GM21390 (cell line): Measurements from ENCODE around the gene SERPINA5.
"Not testable (repeated sequence)": the region's sequence is repeated elsewhere in the genome, so short reads cannot be mapped to it uniquely, and the experiment has no call there.

Experiments
- ATAC-seq: cut with Tn5 transposase; IDR thresholded peaks from one replicate; pipeline ENCODE4 v1.9.1; 2021; ENCODE audit not compliant: unreplicated experiment

SERPINA5 gene

DNA sequence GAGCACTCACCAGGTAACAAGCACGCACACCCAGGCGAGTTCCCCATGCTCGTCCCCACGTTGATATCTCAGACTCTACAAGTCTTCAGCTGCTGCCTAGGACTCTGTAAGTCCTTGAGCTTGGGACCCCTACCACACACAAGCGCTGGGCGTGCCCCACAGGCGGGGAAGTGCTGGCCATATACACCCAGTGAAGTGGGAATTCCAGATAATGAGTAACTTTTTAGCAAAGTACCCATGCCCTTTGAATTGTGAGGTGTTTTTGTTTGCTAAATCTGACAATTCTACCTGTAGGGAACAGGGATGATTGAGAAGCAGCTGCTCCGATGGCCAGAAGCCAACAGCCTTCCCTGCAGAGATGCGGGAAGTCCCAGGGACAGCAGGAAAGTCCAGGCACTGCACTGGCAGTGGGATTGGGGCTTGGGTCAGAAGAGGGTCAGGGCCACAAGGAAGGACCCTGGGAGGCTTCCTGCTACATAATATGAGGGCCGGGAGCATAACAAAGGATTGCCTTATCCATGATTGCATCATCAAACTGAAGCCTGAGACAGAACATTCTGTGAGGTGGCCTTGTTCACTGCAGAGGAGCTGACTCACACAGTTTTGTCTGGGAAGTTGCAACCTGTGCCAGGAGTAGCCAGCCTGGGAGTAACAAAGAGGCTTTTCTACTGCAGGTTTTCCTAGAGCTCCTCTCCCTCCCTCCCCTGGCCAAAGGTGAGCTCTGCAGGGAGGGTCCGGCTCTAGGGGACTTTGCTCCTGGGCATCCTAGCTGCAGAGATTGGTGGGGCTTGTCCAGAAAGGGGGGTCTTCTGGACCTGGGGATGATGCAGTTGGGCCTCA is 17.8 kb downstream of the SERPINA5 start:
- no peak for ATAC-seq

DNA sequence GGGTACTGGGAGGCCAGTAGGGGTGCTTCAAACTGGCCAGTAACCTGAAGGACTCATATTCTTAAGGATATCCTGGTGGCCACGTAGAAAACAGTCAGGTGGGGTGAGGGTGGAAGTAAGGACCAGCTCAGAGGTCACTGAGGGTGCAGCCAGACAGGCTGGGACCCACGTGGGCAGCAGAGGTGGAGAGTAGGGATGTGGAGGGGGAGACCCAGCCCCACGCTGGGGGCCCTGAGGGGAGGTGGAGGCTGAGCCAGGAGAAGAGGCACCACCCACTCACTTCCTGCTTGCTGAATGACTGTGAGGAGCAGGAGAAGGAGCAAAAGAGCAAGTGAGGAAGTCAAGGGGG is 18.4 kb downstream of the SERPINA5 start:
- ATAC-seq: no peak

DNA sequence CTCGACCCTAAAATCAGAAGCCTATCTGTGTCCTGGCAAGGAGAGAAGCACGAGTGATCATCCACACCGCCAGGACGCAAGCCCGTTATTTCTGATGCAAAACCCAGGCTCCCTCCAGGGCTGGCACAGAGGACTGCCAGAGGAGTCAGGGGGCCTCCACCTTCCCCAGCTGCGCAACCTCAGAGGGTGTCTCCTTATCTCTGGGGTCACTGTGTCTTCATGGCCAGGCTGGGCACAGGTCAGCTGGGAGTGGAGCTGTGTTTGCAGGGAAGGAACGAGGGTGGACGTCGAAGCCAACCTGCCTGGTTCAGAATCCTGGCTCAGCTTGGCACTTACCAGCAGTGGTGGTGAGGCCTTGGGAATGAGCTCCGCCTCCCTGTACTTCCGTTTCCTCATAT is 18.9 kb downstream of the SERPINA5 start:
- no peak for ATAC-seq

DNA sequence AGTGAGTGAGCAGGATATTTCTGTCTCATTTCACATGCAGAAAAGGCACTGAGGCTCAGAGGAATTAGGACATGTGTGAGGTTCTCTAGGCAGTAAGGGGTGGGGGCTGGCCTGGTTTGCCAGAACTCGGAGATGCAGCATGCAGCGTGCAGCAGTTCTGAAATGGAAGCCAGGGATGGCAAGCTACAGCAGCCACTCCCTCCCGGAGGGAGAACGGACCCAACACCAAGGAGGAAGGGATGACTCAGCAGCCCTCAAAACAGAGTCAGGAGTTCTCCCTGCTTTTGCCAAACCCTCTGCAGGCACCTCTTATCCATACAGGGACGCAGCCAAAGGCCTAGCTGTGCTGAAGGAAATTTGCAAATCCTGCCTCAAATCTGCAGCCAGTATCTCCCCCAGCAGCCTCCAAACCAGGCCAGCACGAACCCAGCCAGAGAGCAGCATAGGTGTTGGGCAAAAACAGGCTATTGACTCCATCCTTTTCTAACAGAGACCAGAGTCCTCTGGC is 20.7 kb downstream of the SERPINA5 start:
- no peak for ATAC-seq

DNA sequence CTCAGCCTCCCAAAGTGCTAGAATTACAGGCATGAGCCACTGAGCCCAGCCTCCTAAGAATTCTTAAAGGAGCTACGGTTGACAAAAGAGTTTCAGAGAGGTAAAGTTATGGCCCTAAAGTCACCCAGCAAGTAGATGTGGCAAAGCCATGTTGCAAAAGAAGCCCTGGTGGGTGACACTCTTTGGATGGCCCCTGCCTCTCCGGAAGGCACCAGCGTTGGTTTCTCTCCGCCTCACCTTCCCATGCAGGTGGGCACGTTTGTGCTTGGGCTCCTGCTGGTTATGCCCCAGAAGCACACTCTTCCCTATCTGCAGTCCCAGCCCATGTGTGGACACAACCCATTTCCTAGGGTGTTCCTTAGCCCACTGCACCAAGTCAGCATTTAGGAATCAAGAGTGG is 21.5 kb downstream of the SERPINA5 start:
- ATAC-seq: no peak

DNA sequence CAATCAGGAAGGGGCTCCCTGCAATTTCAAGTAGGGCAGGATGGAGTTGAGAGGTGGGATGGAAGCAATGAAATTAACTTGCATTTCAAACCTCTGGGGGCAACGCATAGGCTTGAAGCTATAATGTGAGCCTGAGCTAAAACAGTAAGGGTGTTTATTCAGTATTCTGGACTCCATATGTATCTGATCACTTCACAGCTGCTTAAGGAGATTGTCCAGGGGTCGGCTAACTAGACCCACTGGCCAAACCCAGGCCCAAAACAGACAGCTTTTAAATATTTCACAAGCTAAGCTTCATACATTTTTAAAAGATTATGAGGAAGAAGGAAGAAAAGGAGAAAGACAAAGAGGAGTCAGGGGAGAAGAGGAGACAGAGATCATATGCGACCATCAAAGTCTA is 24.1 kb downstream of the SERPINA5 start:
- no peak for ATAC-seq

DNA sequence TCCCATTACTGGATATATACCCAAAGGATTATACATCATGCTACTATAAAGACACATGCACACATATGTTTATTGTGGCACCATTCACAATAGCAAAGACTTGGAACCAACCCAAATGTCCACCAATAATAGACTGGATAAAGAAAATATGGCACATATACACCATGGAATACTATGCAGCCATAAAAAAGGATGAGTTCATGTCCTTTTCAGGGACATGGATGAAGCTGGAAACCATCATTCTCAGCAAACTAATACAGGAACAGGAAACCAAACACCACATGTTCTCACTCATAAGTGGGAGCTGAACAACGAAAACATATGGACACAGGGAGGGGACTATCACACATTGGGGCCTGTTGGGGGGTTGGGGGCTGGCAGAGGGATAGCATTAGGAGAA is 27.7 kb downstream of the SERPINA5 start:
- not testable (repeated sequence) for ATAC-seq

DNA sequence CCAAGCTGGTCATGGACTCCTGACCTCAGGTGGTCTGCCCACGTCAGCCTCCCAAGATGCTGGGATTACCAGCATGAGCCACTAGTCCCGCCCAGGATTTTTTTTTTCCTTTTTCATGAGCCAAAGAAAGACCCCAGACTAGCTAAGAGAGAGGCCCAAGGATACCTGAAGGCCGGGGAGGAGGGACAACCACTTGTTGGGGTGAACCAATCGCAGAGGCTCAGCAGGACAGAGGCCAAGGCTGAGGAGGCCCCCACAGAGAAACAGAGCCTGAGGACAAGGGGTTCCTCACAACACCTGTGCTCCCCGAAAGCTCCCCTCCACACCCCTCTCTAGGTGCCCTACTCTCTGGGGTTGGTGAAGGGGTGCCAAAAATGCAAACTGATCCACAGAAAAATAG is 30.0 kb downstream of the SERPINA5 start:
- ATAC-seq: no peak

DNA sequence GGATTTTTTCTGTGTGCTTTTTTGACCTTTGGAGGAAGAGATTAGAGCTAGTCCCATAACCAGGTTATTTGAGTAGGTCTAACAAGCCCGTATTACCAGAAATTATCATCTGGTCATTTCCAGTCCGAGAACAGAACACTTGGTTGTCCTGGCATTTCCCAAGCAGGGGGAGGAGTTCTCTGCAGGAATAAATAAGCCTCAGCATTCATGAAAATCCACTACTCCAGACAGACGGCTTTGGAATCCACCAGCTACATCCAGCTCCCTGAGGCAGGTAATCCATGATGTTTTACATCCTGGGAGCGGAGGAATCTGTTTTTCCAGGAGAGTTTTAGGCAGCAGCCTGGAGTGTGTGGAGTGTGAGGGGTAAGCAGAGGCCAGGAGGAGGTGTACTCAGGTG is 30.9 kb downstream of the SERPINA5 start, which contains the start of gene SERPINA3:
TSS of gene SERPINA3 (plus strand) at position 218 of the 400 bp plus-strand sequence. CDS start 2,051 bp downstream, outside the sequence.
- ATAC-seq: no peak

DNA sequence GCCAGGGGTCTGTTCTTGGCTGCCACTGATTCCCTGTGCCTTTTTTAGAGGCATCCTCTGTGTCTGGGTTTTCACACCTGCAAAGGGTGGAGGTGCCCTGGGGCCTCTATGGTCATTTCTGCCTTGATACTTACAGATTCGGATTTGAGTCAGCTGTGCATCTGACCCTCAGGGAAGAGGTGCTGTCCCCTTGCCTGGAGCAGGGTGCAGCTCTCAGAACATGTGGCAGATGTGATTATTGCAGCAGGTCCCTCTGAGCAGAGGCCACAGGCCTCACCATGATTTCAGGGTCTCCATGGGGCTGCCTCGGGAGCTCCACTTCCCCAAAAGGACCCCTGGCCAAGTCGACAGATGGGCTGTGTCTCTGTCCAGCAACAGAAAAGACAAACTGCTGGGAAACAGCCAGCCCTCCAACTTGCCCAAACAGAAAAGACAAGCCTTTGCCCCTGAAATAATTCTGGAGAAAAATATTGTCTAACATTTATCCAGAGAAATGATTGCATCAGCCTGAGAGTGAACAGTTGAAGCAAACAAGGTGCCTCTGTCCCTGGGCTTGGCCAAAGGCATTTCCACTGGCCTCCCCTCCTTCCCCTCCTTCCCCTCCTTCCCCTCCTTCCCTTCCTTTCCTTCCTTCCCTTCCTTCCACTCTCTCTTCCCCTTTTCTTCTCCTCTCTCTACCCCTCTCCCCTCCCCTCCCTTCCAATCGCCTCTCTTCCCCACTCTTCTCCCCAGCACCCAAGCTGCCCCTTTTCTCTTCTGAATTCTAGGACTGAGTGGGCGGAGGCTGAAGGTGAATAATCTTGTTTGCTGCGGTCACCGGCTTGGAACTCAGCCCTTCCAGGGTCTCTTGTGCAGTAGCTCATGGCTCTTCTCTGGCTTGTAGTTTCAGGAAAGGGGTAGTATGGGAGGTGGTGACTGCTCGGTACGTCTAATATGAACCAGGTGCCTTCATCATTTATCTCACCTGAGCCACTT is 31.6 kb downstream of the SERPINA5 start:
- no peak for ATAC-seq

DNA sequence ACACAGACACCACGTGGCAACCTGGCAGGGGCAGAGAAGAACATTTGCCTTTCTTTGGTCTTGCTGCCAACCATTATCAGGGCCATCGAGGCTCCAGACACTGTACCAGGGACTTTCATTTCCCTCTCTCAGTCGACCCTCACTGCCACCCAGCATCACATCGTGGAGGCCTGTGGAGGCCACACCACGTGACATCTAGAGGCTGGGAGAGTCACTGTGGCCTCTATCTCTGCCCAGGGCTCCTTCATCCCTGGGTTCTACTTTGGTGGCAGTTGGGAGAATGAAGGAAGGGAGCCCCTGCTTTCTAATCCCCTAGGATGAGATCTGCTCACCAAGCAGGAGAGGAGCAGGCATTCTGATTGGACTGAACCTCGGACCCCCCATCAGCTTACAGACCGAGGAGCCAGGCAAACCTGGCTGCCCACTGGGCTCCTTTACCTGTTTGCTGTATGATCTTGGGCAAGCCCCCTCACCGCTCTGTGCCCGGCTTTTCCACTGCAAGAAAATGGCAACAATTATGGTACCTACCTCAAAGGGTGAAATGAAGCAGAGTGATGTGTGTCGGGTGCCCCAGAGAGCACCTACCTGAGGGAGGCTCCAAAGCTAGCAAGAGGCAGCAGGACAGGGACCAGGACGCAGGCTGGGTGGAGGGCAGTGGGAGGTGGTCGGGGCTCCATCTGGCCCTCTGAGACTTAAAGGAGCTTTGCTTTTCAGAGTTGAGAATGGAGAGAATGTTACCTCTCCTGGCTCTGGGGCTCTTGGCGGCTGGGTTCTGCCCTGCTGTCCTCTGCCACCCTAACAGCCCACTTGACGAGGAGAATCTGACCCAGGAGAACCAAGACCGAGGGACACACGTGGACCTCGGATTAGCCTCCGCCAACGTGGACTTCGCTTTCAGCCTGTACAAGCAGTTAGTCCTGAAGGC is 32.8 kb downstream of the SERPINA5 start:
- no peak for ATAC-seq

DNA sequence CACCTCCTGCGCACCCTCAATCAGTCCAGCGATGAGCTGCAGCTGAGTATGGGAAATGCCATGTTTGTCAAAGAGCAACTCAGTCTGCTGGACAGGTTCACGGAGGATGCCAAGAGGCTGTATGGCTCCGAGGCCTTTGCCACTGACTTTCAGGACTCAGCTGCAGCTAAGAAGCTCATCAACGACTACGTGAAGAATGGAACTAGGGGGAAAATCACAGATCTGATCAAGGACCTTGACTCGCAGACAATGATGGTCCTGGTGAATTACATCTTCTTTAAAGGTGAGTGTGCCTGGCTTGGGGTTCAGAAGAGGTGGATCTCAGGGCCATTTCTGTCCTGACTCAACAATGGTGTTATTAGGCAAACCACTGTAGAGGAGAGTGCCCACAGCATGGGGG is 33.6 kb downstream of the SERPINA5 start:
- no peak for ATAC-seq

DNA sequence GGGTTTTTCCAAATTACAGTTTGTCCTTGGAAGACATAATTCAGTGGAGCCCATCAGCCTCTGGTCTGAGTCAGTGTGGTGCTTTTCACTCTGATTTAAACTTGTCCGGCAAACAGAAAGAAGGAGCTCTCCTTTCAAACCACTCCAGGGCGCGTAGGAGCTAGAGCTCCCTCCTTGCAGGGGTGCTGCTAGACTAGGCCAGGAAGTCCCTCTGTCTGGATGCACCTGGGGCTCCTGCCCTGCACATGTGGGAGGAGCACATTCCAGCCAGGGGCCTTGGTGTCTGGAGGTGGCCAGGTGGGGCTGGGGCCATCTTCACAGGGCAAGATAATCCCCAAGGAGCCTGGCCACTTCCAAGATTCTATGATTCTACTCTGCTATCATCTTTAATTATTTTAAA is 34.0 kb downstream of the SERPINA5 start:
- ATAC-seq: no peak

DNA sequence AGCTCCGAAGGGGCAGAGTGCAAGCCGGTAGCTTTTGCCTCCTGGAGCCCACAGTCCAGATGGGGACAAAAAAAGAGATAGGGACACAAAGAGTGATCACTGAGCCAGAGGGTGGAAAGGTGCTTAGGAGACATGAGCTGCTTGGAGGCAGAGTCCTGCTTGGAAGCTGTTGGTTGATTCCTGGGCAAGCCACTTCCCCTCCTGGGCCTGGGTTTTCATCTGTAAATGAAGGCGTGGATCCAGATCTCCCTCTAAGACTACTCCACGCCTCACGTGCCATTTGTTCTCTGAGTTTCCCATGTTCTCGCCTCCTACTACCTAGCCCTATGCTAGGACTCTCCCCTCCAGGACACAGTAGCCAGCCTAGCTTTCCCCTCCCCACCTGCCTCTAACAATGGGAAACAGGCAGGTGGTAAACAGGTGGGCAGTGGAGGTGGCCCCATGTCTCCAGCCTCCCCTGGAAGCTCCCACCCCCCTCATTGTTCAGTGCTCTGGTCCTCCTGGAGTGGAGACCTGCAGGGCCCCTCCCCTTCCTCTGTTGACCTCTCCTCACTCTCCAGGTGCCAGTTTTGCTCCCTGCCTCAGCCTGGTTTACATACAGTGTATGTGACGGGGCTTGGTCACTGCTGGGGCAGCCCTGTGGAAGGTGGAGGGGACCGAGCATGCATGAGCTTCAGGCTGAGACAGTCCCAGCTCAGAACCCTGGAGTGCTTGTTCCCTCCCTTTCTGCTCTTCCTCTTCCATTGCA is 34.8 kb downstream of the SERPINA5 start:
- ATAC-seq: no peak

DNA sequence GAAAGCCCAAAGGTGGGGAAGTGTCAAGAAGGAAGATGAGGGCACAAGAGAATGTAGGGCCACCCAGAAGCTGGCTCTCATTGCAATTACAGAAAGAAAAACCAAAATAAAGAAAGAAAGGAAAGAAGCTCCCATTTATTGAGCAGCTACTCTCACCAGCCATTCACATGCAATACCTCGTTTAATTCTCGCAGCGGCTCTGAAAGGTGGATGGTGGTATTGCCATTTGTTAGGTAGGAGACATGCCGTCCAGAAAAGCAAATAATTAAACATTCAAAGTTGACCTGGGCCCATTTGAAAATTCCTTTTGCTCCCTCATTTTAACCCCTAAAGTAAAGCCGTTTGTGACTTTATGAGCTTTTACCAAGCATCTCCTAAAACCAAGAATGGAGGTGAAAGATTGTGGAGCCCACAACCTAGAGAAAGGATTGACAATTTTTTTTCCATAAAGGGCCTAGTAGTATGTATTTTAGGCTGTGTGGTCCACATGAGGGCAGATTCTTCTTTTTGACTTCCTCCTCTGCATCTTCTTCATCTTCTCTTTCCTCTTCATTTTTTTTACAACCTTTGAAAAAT is 36.2 kb downstream of the SERPINA5 start:
- ATAC-seq: no peak

DNA sequence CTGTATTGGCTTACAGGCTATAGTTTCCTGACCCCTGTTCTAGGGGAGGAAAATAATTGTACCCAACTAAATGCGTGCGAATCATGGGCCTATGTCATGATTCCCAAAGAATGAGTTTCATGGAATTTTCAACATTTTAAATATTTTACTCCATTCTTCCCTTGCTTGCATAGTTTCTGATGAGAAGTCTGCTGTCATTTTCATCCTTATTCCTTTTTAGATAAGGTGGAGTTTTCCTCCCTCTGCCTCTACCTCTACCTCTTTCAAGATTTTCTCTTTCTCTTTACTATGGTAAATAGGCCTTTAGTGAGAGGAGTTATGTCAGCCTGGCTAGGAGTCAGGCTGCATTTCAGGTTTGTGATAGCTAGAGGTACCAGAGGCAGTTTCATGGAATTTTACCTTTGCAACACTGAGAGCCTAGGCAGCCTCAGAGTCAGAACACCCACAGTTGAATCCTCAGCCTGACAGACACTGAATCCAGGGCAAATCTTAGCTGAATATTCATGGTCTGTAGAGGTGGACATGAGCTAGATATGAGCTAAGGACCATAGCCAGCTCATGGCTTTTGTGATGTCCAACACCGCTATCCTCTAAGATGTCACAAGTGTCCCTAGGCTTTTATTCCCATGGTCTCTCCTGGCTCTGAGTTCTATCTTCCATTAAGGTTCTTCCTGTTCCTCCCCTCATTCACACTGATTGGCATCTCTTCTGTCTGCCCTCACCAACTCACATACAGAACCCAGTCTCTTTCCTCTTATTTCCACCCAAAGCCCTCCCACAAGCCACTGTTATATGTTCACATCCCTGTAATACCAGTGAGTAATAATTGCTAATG is 37.0 kb downstream of the SERPINA5 start:
- ATAC-seq: no peak

DNA sequence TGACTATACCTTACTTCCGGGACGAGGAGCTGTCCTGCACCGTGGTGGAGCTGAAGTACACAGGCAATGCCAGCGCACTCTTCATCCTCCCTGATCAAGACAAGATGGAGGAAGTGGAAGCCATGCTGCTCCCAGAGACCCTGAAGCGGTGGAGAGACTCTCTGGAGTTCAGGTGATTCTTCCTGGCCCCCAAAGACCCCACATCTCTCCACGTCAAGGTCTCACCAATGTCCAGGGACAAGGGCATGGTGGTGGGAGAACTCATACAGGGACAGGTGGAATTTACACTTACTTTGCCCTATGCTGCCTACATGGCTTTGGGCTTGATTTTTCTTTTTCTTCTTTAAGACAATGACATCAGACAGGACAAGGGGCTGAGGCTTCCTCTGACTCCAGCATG is 38.1 kb downstream of the SERPINA5 start:
- no peak for ATAC-seq

DNA sequence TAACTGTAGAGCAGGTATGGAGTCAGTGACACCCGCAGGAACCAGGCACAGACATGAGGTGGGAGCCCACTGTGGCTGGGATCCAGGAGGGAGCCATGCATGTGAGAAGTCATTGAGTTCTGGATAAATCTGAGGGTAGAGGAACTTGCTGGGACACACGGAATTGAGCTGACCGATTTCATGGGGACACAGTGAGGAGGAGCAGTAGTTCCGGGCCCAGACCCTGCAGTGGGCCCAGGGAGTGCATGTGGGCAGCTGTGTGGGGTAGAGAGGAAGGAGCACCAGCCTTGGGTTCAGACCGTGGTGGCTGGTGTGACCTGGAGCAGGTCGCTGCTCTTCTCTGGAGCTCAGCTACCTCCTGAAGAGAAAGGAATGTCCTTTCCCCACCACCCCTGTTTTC is 39.4 kb downstream of the SERPINA5 start:
- ATAC-seq: no peak
